Measurements from ENCODE around the gene NAB2.

GRCh38 chr12:57078519-57079404 lies 10.2 kb upstream of the NAB2 start, which contains the start of gene NEMP1:
- TF ChIP-seq, protein P1, sequence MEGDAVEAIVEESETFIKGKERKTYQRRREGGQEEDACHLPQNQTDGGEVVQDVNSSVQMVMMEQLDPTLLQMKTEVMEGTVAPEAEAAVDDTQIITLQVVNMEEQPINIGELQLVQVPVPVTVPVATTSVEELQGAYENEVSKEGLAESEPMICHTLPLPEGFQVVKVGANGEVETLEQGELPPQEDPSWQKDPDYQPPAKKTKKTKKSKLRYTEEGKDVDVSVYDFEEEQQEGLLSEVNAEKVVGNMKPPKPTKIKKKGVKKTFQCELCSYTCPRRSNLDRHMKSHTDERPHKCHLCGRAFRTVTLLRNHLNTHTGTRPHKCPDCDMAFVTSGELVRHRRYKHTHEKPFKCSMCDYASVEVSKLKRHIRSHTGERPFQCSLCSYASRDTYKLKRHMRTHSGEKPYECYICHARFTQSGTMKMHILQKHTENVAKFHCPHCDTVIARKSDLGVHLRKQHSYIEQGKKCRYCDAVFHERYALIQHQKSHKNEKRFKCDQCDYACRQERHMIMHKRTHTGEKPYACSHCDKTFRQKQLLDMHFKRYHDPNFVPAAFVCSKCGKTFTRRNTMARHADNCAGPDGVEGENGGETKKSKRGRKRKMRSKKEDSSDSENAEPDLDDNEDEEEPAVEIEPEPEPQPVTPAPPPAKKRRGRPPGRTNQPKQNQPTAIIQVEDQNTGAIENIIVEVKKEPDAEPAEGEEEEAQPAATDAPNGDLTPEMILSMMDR (IDR thresholded peaks at IDR 0.05): no peak
- TF ChIP-seq POLR2A (IDR thresholded peaks at IDR 0.05): no peak
